Upper lobe of left lung (tissue), 4 donors: ENCODE results near the gene GDPGP1.

ENCODE experiments used
- EP300 ChIP-seq, 4 donors: sonication (generic); formaldehyde crosslinking; IDR thresholded peaks; one replicate each; pipeline ENCODE4 v1.5.1; 2017; ENCODE audit warnings: antibody characterized with exemption in 4 of 4, control low read depth in 2 of 4
- POLR2A ChIP-seq, 4 donors: fragments of 450-650 bp; IDR thresholded peaks; one replicate each; pipeline ENCODE4 v1.5.1; 2016 to 2017; ENCODE audit warnings: antibody characterized with exemption in 4 of 4, mild to moderate bottlenecking in 2 of 4
- POLR2AphosphoS5 ChIP-seq, 2 donors: sonication (generic); formaldehyde crosslinking; IDR thresholded peaks; one replicate each; pipeline ENCODE4 v1.5.1; 2017; ENCODE audit warnings: antibody characterized with exemption in 2 of 2
- TF ChIP-seq, protein P1 (sequence below), 6 experiments: fragments of 450-650 bp in 4 of 6; fragments of 200-600 bp in 2 of 6; sonication (generic) in 2 of 6; IDR thresholded peaks; one replicate each; pipeline ENCODE4 v1.5.1; 2016 to 2019; ENCODE audit warnings: antibody characterized with exemption in 6 of 6

DNA sequence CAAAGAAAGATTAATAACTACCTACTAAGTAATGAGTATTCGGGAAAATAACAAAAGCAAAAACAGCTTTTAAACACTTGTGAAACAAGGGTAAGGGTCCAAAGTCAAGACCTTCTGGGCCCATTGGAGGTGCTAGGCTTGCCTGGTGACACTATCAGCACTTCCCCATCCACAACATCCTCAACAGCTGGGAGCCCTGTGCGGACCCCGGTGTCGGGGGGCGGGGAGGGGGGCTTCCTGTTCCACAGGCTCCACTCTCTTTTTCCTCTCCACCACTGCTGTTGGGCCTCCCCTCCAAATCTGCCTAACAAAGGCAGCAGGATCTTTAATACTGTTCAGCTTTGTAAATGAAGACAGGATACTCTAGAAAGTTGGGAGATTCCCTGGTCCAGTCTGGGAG, 53.1 kb downstream of the GDPGP1 start:
- TF ChIP-seq, protein P1, sequence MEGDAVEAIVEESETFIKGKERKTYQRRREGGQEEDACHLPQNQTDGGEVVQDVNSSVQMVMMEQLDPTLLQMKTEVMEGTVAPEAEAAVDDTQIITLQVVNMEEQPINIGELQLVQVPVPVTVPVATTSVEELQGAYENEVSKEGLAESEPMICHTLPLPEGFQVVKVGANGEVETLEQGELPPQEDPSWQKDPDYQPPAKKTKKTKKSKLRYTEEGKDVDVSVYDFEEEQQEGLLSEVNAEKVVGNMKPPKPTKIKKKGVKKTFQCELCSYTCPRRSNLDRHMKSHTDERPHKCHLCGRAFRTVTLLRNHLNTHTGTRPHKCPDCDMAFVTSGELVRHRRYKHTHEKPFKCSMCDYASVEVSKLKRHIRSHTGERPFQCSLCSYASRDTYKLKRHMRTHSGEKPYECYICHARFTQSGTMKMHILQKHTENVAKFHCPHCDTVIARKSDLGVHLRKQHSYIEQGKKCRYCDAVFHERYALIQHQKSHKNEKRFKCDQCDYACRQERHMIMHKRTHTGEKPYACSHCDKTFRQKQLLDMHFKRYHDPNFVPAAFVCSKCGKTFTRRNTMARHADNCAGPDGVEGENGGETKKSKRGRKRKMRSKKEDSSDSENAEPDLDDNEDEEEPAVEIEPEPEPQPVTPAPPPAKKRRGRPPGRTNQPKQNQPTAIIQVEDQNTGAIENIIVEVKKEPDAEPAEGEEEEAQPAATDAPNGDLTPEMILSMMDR (IDR thresholded peaks at IDR 0.05), result no peak
- TF ChIP-seq POLR2AphosphoS5 (IDR thresholded peaks at IDR 0.05), result no peak
- TF ChIP-seq POLR2A (IDR thresholded peaks at IDR 0.05), result no peak
- TF ChIP-seq EP300 (IDR thresholded peaks at IDR 0.05), result no peak
